ENCODE data around the gene GTF2H2C. TPM values are rescaled to one million over a fixed set of nuclear protein-coding genes. Genes with fewer than 3 reads are reported as not detected.
"Not testable (repeated sequence)": the region's sequence is repeated elsewhere in the genome, so short reads cannot be mapped to it uniquely, and the experiment has no call there.

GTF2H2C gene
- polyA plus RNA-seq, 3 donors, result 32.9 to 56.1 (median 50.6) TPM

DNA sequence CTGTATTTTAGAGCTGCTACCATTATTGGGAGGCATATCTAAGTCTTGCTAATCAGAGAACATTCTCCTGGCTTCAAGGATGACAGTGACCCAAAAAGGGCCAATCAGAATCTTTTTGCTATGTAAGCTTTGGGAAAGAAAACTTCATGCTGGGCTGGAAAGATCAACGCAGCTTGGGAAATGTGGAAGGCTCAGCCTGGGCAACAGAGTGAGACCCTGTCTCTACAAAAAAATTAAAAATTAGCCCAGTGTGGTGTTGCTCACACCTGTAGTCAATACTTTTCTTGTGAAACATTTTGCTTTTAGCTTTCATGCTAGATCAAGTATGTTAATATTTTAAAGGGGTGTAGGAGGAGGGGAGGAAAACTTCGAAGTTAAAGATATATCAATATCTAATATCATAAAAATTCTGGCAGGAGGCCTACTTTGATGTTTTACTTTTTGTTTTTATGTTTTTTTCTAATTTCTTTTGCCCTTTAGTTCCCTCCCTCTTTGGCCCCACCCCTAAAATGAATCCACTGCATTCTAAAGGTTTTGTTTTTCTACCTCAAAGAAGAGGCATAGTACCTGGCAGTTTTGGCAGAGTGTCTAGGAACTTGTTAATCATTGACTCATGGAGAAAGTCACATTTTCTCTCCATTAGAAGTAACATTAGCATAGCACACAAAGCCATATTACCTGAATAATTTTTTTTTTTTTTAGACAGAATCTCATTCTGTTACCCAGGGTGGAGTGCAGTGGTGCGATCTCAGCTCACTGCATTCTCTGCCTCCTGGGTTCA is 17.0 kb upstream of the GTF2H2C start:
- not testable (repeated sequence) for DNase-seq (ENCODE audit: extremely low read depth in 1 of 11, low read depth in 9 of 11, low spot score in 4 of 11)

DNA sequence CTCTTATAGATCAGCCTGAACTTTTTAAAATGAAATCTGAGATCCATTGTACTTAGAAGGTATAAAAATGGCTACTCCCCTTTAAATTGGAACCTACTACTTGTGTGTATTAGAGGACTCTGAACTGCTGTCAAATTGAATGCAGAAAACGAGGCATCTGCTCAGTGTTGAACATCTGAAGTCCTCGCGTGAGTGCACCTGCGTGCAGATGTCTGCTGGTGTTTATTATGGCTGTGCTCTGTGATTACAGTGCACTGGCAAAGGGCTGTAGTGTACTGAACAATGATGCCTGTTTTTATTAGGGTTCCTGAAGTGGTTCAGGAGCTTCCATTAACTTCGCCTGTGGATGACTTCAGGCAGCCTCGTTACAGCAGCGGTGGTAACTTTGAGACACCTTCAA is 15.4 kb upstream of the GTF2H2C start:
- DNase-seq (ENCODE audit: extremely low read depth in 1 of 11, low read depth in 9 of 11, low spot score in 4 of 11), result not testable (repeated sequence)

DNA sequence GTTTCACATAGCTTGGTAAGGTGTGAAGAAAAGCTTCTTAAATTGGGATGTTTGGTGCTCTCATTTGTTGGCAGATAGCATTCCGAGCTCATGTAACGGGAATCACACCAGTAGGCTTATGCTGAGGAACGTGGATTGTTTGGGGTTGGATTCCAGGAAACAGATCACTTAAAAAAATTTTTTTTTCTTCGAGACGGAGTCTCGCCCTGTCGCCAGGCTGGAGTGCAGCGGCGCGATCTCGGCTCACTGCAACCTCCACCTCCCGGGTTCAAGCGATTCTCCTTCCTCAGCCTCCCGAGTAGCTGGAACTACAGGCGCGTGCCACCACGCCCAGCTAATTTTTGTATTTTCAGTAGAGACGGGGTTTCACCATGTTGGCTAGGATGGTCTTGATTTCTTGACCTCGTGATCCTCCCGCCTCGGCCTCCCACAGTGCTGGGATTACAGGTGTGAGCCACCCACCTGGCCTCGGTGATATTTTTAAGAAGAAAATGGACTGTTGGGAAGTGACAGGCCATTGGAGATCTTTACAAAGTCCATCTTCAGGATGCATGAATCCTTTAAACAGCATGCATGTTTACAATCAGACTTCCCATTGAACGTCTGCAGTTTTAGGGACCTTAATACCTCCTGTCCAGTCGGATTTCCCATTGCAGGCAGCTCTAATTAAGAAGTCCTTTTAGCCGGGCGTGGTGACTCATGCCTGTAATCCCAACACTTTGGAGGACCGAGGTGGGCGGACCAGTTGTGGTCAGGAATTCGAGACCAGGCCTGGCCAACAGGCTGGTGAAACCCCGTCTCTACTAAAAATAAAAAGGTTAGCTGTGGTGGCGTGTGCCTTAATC is 818 bp downstream of the GTF2H2C start:
- DNase-seq (ENCODE audit: extremely low read depth in 1 of 11, low read depth in 9 of 11, low spot score in 4 of 11), result not testable (repeated sequence)

- not testable (repeated sequence) for DNase-seq (ENCODE audit: extremely low read depth in 1 of 11, low read depth in 9 of 11, low spot score in 4 of 11)
Observed at GRCh38 chr5:69566172-69566571, 6.2 kb downstream of the GTF2H2C start.

- DNase-seq (ENCODE audit: extremely low read depth in 1 of 11, low read depth in 9 of 11, low spot score in 4 of 11), result not testable (repeated sequence)
Observed at GRCh38 chr5:69568072-69568471, 8.1 kb downstream of the GTF2H2C start.

DNA sequence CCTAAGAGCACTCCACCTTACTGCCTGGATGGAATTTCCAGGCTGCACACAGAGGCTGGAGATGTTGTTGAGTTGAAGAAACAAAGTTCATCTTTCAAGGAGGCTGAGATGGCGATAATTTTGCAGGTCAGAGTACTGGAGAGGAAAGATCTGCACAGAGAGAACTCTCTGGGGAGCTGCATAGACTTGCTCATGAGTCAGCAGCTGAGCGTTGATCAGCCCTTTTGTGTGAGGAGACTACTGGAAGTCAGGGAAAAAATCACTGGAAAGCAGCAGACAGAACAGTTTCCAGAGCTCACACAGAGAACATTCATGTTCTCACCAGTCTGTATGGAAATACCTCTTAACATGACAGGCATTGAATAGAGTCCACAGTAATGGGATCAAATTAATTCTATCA is 23.4 kb downstream of the GTF2H2C start:
- not testable (repeated sequence) for DNase-seq (ENCODE audit: extremely low read depth in 1 of 11, low read depth in 9 of 11, low spot score in 4 of 11)

- not testable (repeated sequence) for DNase-seq (ENCODE audit: extremely low read depth in 1 of 11, low read depth in 9 of 11, low spot score in 4 of 11)
Observed at GRCh38 chr5:69596114-69596840, 36.3 kb downstream of the GTF2H2C start.

DNA sequence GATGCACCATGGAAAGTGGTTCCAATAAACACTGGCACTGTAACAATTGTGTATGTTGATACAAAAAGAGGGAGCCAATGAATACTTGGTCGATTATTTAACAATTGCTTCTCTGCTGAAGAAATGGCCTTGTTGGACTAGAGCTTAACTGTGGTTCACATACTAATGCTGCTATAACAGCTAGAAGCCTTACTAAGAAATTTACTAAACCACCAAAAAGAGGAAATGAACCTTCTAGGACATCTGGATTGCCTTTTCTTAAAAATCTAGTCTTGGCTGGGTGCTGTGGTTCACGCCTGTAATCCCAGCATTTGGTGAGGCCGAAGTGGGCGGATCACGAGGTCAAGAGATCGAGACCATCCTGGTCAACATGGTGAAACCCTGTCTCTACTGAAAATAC is 42.0 kb downstream of the GTF2H2C start:
- not testable (repeated sequence) for DNase-seq (ENCODE audit: extremely low read depth in 1 of 11, low read depth in 9 of 11, low spot score in 4 of 11)

- DNase-seq (ENCODE audit: extremely low read depth in 1 of 11, low read depth in 9 of 11, low spot score in 4 of 11), result not testable (repeated sequence)
Observed at GRCh38 chr5:69606839-69607238, 46.8 kb downstream of the GTF2H2C start.

DNA sequence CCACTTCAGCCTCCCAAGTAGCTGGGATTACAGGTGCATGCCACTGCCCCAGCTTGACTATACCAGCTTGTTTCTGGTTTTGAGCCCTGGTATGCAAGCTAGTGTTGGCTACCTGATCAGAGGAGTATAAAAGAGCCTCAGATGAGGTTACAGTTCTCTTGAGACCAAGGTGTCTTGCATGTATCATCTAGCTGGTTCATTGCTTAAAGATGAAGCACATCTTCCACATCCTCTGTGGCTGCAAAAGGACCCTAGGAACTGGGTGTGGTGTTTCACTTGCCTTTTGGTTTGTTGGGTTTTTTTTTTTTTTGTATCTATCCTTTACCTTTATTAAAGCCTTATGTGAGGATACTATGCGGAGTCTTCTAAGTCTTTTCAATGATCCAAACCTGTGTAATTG is 47.8 kb downstream of the GTF2H2C start:
- not testable (repeated sequence) for DNase-seq (ENCODE audit: extremely low read depth in 1 of 11, low read depth in 9 of 11, low spot score in 4 of 11)

DNA sequence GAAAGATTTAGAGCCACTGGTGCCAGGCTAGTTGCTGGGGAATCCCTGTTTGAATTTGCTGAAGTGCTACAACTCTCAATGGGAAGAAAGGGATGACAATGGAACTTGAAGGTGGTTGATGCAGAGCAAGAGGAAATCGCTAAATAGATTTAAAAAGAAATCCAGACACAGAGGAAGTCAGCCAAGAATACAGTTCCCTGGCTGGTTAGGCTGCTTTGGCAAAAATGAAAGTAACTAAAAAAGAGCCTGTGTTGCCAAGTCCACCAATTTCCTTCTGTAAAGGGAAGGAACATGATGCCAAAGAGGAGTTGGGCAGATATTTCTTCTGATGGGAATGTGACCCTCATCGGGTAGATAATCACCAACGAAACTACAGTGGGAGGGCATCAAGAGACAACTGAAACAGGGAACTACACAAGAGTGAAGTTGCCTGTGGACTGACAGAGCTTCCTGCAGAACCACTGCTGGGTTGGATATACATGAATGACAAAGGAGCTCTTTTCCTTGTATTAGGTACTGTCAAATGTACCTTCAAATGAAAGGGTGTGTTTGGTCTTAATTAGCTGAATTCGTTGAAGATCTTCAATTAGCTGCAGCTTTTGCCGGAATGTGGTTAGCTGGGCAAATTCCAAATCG is 49.0 kb downstream of the GTF2H2C start:
- not testable (repeated sequence) for DNase-seq (ENCODE audit: extremely low read depth in 1 of 11, low read depth in 9 of 11, low spot score in 4 of 11)

GRCh38 chr5:69614843-69615242 is 54.9 kb downstream of the GTF2H2C start:
- DNase-seq (ENCODE audit: extremely low read depth in 1 of 11, low read depth in 9 of 11, low spot score in 4 of 11), result not testable (repeated sequence)

GRCh38 chr5:69631879-69632278 is 71.9 kb downstream of the GTF2H2C start:
- not testable (repeated sequence) for DNase-seq (ENCODE audit: extremely low read depth in 1 of 11, low read depth in 9 of 11, low spot score in 4 of 11)

Other genes with a start within 250 kb of the GTF2H2C start
- 10 to 100 TPM in 2 of 3 donors, 1 to 10 TPM in 1; 8.3 to 14.8 (median 13.1) TPM for gene CCDC125, start 227.4 kb upstream of the GTF2H2C start, polyA plus RNA-seq (ENCODE audit: insufficient read length in 3 of 3)
- gene AK6, start 190.7 kb upstream of the GTF2H2C start, polyA plus RNA-seq (ENCODE audit: insufficient read length in 3 of 3), result 10 to 100 TPM; 65.9 to 89.1 (median 73.4) TPM
- gene TAF9, start 190.7 kb upstream of the GTF2H2C start, polyA plus RNA-seq (ENCODE audit: insufficient read length in 3 of 3), result 10 to 100 TPM; 52.4 to 66.1 (median 53.3) TPM
- 10 to 100 TPM; 35.4 to 43.3 (median 39.2) TPM for gene RAD17, start 190.4 kb upstream of the GTF2H2C start, polyA plus RNA-seq (ENCODE audit: insufficient read length in 3 of 3)
- 10 to 100 TPM; 23.7 to 29.2 (median 24.4) TPM for gene MARVELD2, start 145.1 kb upstream of the GTF2H2C start, polyA plus RNA-seq (ENCODE audit: insufficient read length in 3 of 3)
- gene OCLN, start 67.4 kb upstream of the GTF2H2C start, polyA plus RNA-seq (ENCODE audit: insufficient read length in 3 of 3), result 10 to 100 TPM; 28.6 to 46.1 (median 43.2) TPM